ENCODE results near the gene ZFP36L2.

ZFP36L2 gene

GRCh38 chr2:43199492-43200488 is 26.6 kb downstream of the ZFP36L2 start:
- H3K4me3 ChIP-seq (ENCODE audit: low read depth, low read length) = no peak overlapping the region
- in situ Hi-C loops (cut with HindIII; ENCODE audit: low pct_ligation_motif_present, low sequenced_read_pairs) = no loop called here
- no peaks in the 10 kb centered on the region for H3K36me3 ChIP-seq (replicated peaks)
- DNase-seq = no peak
- H3K27ac ChIP-seq = no peak overlapping the region
- no peaks in the 10 kb centered on the region for H3K27me3 ChIP-seq (replicated peaks)
- TF ChIP-seq CTCF (IDR thresholded peaks at IDR 0.05; ENCODE audit: low read depth, low read length, missing control alignments) = no peak

GRCh38 chr2:43198263-43198662 is 28.1 kb downstream of the ZFP36L2 start:
- H3K36me3 ChIP-seq (replicated peaks) = no peaks in the 10 kb centered on the region
- H3K27ac ChIP-seq = no peak overlapping the region
- H3K4me3 ChIP-seq (ENCODE audit: low read depth, low read length) = no peak overlapping the region
- no peak for TF ChIP-seq CTCF (IDR thresholded peaks at IDR 0.05; ENCODE audit: low read depth, low read length, missing control alignments)
- in situ Hi-C loops (cut with HindIII; ENCODE audit: low pct_ligation_motif_present, low sequenced_read_pairs) = no loop called here
- no peaks in the 10 kb centered on the region for H3K27me3 ChIP-seq (replicated peaks)
- no peak for DNase-seq

GRCh38 chr2:43197588-43197896 is 28.9 kb downstream of the ZFP36L2 start:
- Histone ChIP-seq H3K4me3 (ENCODE audit: low read depth, low read length) (no peak overlapping the region), H3K27ac (no peak overlapping the region), H3K36me3 (replicated peaks) (no peaks in the 10 kb centered on the region), H3K27me3 (replicated peaks) (no peaks in the 10 kb centered on the region)
- in situ Hi-C loops (cut with HindIII; ENCODE audit: low pct_ligation_motif_present, low sequenced_read_pairs) = no loop called here
- TF ChIP-seq CTCF (IDR thresholded peaks at IDR 0.05; ENCODE audit: low read depth, low read length, missing control alignments) = no peak
- DNase-seq = no peak

GRCh38 chr2:43196768-43197587 is 29.4 kb downstream of the ZFP36L2 start:
- no peaks in the 10 kb centered on the region for H3K36me3 ChIP-seq (replicated peaks)
- H3K27ac ChIP-seq = no peak overlapping the region
- H3K27me3 ChIP-seq (replicated peaks) = no peaks in the 10 kb centered on the region
- no peak overlapping the region for H3K4me3 ChIP-seq (ENCODE audit: low read depth, low read length)
- in situ Hi-C loops (cut with HindIII; ENCODE audit: low pct_ligation_motif_present, low sequenced_read_pairs) = no loop called here
- DNase-seq = no peak
- no peak for TF ChIP-seq CTCF (IDR thresholded peaks at IDR 0.05; ENCODE audit: low read depth, low read length, missing control alignments)

GRCh38 chr2:43194121-43194869 is 32.1 kb downstream of the ZFP36L2 start:
- H3K27ac ChIP-seq = no peak overlapping the region
- in situ Hi-C loops (cut with HindIII; ENCODE audit: low pct_ligation_motif_present, low sequenced_read_pairs) = no loop called here
- no peaks in the 10 kb centered on the region for H3K27me3 ChIP-seq (replicated peaks)
- no peak overlapping the region for H3K4me3 ChIP-seq (ENCODE audit: low read depth, low read length)
- TF ChIP-seq CTCF (IDR thresholded peaks at IDR 0.05; ENCODE audit: low read depth, low read length, missing control alignments) = no peak
- no peak for DNase-seq
- H3K36me3 ChIP-seq (replicated peaks) = no peaks in the 10 kb centered on the region
